NCI-H524 treated with DMSO at 0.1 percent for 48 hours (cell line): ENCODE results near the gene UCHL5.

Experiments
- DNase-seq: peaks from one replicate; lab custom pipeline; 2025; lab: John Stamatoyannopoulos, UW

UCHL5 gene

DNA sequence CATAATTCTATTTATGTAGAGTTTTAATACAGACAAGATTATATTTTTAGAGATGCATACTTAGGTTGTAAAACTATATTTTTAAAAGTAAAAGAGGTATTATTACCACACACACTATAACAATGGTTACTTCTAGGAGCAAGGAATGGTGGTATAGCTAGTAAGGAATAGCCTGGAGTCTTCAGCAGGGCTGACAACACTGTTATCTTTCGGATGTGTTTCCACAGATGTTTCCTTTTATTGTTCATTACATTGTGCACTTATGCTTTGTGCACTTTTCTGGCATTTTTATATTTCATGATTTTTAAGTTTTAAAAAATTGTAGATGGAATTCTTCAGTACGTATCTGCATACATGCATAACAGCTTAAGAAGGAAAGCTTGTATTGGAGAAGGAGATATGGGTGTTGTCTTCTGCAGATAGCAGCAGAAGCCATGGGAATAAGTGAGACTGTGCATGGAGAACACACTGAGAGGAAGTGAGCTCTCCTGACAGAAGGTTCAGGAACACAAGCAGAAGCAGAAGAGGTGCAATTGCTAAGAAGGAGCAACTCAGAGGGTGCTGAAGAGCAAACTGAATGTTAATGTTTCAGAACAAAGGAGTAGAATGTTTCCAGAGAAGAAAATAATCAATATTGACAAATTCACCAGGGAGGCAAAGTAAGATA lies 91.8 kb downstream of the UCHL5 start:
- no peak for DNase-seq

DNA sequence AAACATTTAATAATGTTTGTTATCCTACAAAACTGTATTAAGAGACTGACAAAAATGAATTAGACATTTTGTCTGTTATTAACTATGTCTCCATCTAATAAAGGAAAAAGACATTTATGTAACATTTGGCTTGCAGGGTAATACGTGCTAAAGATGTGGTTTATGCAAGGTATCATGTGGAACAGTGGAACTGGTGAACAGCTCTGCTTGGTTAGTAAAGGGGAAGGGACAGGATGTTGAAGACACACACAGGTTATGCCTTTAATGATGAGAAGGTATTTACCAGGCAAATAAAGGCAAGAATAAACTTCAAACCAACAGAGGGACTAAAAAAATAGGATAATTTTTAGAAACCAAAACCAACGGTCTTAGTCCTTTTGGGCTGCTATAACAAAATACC lies 93.1 kb downstream of the UCHL5 start:
- no peak for DNase-seq

DNA sequence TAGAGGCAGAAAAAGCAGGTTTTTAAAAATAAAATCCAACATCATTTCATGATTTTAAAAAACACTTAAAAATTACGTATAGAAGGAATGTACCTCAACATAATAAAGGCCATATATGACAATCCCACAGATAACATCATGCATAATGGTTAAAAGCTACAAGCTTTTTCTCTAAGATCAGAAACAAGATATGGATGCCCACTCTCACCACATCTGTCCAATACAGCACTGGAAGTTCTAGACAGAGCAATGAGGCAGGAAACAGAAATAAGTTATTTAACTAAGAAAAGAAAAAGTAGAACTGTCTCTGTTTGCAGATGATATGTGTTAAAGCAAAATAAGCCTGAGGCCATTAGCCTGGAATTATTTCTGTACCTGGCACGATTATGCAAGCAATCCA lies 96.3 kb downstream of the UCHL5 start:
- DNase-seq, result no peak
